ENCODE measurements around the gene EFCAB11.

EFCAB11 gene

GRCh38 chr14:89957791-89958190 is 3.3 kb upstream of the EFCAB11 start:
- TF ChIP-seq CTCF (IDR thresholded peaks at IDR 0.05; ENCODE audit: low read depth, low read length), result no peak
- H3K4me3 ChIP-seq (replicated peaks in 1 of 2; ENCODE audit: low read depth in 2 of 2, low read length in 2 of 2), result no peak overlapping the region
- no peak for DNase-seq (ENCODE audit: low read depth in 2 of 2)

DNA sequence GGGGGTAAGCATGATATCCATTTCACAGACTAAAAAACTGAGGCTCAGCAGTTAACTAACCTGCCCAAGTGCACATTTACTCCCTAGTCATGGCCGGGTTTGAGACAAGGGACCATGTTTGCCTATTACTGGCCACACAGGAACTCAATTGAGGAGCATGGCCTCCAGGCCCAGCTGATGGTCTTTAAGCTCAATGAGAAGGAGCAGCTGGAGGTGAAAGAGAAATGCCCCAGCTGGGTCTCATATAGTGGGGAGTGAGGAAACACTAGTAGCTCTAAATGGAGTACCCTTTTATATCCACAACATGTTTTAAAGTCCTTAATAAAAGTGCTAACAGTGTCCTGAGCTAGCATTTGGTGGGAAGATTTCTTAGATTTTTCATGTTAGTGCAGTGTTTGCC is 2.8 kb upstream of the EFCAB11 start:
- no peak overlapping the region for H3K4me3 ChIP-seq (replicated peaks in 1 of 2; ENCODE audit: low read depth in 2 of 2, low read length in 2 of 2)

DNA sequence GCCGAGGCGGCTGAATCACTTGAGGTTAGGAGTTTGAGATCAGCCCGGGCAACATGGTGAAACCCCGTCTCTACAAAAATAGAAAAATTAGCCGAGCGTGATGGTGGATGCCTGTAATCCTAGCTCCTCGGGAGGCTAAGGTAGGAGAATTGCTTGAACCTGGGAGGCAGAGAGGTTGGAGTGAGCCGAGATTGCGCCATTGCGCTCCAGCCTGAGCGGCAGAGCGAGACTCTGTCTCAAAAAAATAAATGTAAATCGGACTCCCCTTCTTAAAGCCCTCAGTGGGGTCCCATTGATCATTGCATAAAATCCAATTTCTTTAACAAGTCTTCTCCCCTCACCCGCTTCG is 2.1 kb upstream of the EFCAB11 start:
- no peak for TF ChIP-seq CTCF (IDR thresholded peaks at IDR 0.05; ENCODE audit: low read depth, low read length)
- peak overlapping the region; percentile 65 to 72 for H3K4me3 ChIP-seq (replicated peaks in 1 of 2; ENCODE audit: low read depth in 2 of 2, low read length in 2 of 2)
- DNase-seq (ENCODE audit: low read depth in 2 of 2), result no peak

More for the DNA sequence above, 2.8 kb upstream of the EFCAB11 start:
- no peak for TF ChIP-seq CTCF (IDR thresholded peaks at IDR 0.05; ENCODE audit: low read depth, low read length)
- DNase-seq (ENCODE audit: low read depth in 2 of 2), result no peak

DNA sequence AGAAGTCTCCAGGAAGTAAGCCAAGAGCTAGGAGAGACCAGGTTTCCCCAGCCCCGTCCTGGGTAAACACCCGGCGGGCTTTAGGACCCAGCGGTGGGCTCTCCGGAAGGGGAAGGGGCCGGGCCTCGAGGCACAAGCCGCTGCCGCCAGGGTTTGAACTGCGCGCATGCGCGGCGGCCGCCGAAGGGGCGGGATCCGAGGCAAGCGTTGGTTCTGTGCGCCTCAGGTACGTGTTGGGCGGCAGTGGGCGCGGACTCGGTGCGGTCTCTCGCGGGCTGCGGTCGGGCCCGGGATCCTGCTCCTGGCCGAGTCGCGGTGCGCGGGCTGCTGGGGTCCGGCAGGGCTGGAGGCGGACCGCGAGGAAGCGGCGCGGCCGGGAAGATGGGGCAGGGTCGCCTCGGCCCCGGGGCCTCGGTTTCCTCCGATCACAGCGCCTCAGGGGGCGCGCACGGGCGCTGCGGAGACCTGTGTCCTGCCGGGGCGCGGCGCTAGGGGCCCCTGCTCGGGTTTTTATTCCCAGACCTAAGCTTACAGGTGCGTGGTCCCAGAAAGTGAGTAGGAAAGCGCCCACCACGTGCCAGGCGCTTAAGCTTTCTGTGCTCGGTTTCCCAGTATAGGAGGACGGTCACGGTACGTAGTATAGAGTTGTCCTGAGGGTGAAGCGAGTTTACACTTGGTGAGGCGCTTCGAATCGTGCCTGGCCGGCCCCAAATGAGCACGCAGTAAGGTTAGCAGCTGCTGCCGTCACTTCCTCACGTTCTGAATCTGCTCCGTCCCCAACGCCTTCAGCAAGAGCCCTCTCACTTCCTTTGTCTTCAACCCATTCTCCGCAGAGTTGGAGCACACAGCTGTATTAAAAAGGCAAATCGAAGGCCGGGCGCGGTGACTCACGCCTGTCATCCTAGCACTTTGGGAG is 1.5 kb upstream of the EFCAB11 start, which contains the start of gene TDP1:
Gene TDP1, plus strand, starts transcription at position 183 of the 916 bp plus-strand sequence. CDS start 7,188 bp downstream, outside the sequence.
- peak within 1 kb of the TSS; percentile 65 to 72 for H3K4me3 ChIP-seq (replicated peaks in 1 of 2; ENCODE audit: low read depth in 2 of 2, low read length in 2 of 2)
- DNase-seq (ENCODE audit: low read depth in 2 of 2), result peak; percentile 97 to 98
- TF ChIP-seq CTCF (IDR thresholded peaks at IDR 0.05; ENCODE audit: low read depth, low read length), result no peak

GRCh38 chr14:89955022-89955744 is 653 bp upstream of the EFCAB11 start:
- TF ChIP-seq CTCF (IDR thresholded peaks at IDR 0.05; ENCODE audit: low read depth, low read length), result no peak
- peak overlapping the region; percentile 65 to 72 for H3K4me3 ChIP-seq (replicated peaks in 1 of 2; ENCODE audit: low read depth in 2 of 2, low read length in 2 of 2)
- DNase-seq (ENCODE audit: low read depth in 2 of 2), result no peak

- H3K4me3 ChIP-seq (replicated peaks in 1 of 2; ENCODE audit: low read depth in 2 of 2, low read length in 2 of 2), result peak overlapping the region in 1 of 2 donors; percentile 84
- DNase-seq (ENCODE audit: low read depth in 2 of 2), result no peak
- no peak for TF ChIP-seq CTCF (IDR thresholded peaks at IDR 0.05; ENCODE audit: low read depth, low read length)
Observed at GRCh38 chr14:89953602-89954001, 928 bp downstream of the EFCAB11 start.
